ENCODE data around the gene TCF25. TPM values are rescaled to one million over a fixed set of nuclear protein-coding genes. Genes with fewer than 3 reads are reported as not detected.

Gene TCF25
- total RNA-seq, 4 donors from 2014 or later = 144 to 266 (median 201) TPM

DNA sequence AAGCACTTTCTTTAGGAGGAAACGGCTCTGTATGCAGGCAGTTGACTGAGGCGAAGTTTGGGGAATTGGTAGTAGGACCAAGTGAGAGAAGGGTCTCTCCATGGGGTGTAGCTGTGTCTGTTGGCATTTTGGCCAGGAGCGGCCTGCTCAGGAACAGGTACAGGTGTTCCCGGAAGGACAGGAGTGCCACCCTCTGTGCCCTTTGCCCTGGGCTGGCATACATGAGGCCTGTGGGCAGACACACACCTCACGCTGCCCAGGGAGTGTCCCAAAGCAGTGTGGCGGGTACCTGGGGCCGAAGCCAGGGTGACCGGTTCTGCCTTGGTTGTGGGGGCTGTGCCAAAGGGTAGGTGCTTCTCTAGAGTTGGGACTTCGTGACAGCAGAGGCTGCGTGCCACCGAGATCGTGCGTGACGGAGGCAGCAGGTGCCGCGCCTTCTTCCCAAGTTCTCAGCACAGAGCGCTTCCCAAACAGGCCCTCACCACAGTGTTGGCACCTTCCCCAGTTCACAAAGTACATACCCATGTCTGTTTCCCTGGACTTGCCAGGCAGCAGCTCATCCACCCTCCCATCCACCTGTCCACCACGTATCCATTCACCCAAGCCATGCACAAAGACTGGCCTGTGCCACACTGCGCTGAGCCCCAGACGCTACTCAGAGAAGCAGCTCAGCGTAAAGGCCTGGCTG lies 19.9 kb upstream of the TCF25 start:
- TF ChIP-seq, protein P1, sequence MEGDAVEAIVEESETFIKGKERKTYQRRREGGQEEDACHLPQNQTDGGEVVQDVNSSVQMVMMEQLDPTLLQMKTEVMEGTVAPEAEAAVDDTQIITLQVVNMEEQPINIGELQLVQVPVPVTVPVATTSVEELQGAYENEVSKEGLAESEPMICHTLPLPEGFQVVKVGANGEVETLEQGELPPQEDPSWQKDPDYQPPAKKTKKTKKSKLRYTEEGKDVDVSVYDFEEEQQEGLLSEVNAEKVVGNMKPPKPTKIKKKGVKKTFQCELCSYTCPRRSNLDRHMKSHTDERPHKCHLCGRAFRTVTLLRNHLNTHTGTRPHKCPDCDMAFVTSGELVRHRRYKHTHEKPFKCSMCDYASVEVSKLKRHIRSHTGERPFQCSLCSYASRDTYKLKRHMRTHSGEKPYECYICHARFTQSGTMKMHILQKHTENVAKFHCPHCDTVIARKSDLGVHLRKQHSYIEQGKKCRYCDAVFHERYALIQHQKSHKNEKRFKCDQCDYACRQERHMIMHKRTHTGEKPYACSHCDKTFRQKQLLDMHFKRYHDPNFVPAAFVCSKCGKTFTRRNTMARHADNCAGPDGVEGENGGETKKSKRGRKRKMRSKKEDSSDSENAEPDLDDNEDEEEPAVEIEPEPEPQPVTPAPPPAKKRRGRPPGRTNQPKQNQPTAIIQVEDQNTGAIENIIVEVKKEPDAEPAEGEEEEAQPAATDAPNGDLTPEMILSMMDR (IDR thresholded peaks at IDR 0.05) = no peak
- TF ChIP-seq POLR2A (IDR thresholded peaks at IDR 0.05) = no peak
- Histone ChIP-seq H3K4me1 (no peaks in the 10 kb centered on the region), H3K27me3 (no peaks in the 10 kb centered on the region), H3K9me3 (no peaks in the 10 kb centered on the region), H3K36me3 (no peaks in the 10 kb centered on the region), H3K4me3 (replicated peaks in 1 of 3) (no peak overlapping the region), H3K27ac (no peak overlapping the region)
- DNase-seq = peak in 1 of 2 donors; percentile 76
- WGBS, 2 donors = 68 to 91% methylated on average over 13 to 21 of the region's 21 CpGs
- intact Hi-C loops (cut with DNase I) = no loop called here

DNA sequence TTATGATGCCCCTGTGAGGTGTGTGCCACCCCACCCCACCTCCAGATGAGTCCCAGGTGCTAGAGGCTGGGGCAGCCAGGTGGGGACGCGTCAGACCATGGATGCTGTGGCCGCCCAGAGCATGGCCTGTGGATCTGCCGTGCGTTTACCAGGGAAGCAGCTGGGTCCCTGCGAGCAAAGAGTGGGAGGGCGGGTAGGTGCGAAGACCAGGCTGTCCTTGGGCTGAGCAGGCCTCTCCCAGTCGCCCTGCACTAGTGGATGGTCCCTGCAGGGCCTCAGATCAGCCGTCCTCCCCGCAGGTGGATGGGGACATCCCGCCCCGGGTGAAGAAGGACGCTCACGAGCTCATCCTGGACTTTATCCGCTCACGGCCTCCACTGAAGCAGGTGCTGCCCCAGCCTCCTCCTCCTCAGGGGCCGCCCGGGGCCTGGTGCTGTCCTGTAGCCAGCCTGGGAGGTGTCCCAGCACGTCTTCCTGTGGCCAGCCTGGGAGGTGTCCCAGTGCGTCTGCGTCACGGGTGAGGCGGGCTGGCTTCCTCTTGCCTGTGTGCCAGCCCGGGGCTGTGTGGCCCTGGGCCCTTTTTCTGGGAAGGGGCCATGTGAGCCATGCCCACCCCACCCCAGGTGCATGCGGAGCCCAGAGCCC lies 18.0 kb upstream of the TCF25 start:
- H3K36me3 ChIP-seq = no peaks in the 10 kb centered on the region
- TF ChIP-seq, protein P1 (IDR thresholded peaks at IDR 0.05) = no peak
- TF ChIP-seq POLR2A (IDR thresholded peaks at IDR 0.05) = no peak
- H3K4me3 ChIP-seq (replicated peaks in 1 of 3) = no peak overlapping the region
- no peaks in the 10 kb centered on the region for H3K27me3 ChIP-seq
- intact Hi-C loops (cut with DNase I) = no loop called here
- DNase-seq = no peak
- WGBS, 2 donors = 91 to 100% methylated on average over 4 to 13 of the region's 26 CpGs
- peaks cover 0 to 2% of the 10 kb centered on the region in 2 donors for H3K4me1 ChIP-seq
- no peak overlapping the region for H3K27ac ChIP-seq
- no peaks in the 10 kb centered on the region for H3K9me3 ChIP-seq

DNA sequence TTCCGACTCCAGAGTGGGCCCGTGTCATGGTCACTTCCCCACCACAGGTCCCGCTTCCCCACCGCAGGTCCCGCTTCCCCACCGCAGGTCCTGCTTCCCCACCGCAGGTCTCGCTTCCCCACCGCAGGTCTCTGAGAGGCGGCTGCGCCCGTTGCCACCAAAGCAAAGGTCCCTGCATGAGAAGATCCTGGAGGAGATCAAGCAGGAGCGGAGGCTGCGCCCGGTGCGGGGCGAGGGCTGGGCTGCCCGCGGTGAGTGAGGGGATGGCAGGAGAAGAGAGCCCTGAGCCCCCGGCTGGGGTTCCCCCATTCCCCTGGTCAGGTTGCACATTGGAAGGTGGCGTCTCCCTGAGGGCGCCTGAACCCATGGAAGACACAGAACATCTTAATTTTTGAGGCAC lies 17.4 kb upstream of the TCF25 start:
- Histone ChIP-seq H3K4me1 (peaks cover 0 to 7% of the 10 kb centered on the region in 2 donors), H3K27ac (no peak overlapping the region), H3K36me3 (no peaks in the 10 kb centered on the region), H3K9me3 (no peaks in the 10 kb centered on the region), H3K4me3 (replicated peaks in 1 of 3) (no peak overlapping the region), H3K27me3 (no peaks in the 10 kb centered on the region)
- TF ChIP-seq, protein P1 (IDR thresholded peaks at IDR 0.05) = no peak
- TF ChIP-seq POLR2A (IDR thresholded peaks at IDR 0.05) = no peak
- no peak for DNase-seq
- intact Hi-C loops (cut with DNase I) = no loop called here
- WGBS, 2 donors = 96 to 97% methylated on average over 22 of the region's 22 CpGs

DNA sequence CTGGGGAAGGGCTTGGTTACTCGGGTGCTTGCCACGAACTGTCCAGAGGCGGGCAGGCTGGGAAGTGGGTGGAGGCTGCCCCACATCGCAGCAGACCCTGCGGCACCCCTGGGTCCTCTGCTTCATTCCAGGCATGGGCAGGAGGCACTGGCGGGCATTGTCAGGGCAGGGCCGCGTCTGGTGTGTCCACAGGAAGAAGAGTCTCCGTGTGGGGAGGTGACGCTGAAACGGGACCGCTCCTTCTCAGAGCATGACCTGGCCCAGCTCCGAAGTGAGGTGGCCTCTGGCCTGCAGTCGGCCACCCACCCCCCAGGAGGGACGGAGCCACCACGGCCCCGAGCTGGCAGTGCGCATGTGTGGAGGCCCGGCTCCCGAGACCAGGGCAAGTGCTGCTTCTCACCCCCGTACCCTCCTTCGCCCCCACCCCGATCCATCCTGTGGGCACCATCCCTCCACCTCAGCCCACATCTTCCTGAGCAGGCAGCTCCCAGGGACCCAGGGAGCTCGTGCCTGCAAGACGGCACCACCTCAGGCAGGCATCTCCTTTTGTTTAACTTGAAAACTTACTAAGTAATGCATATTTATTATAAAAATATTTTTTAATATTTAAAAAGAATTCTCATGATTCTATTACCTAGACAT lies 14.3 kb upstream of the TCF25 start:
- H3K27ac ChIP-seq = no peak overlapping the region
- intact Hi-C loops (cut with DNase I) = no loop called here
- no peak for DNase-seq

More for the DNA sequence above, 14.3 kb upstream of the TCF25 start:
- H3K27me3 ChIP-seq = no peaks in the 10 kb centered on the region
- H3K4me1 ChIP-seq = peaks cover 0 to 11% of the 10 kb centered on the region in 2 donors
- H3K4me3 ChIP-seq (replicated peaks in 1 of 3) = no peak overlapping the region
- 95 to 99% methylated on average over 10 to 18 of the region's 25 CpGs for WGBS, 2 donors
- H3K36me3 ChIP-seq = no peaks in the 10 kb centered on the region
- TF ChIP-seq, protein P1 (IDR thresholded peaks at IDR 0.05) = no peak
- TF ChIP-seq POLR2A (IDR thresholded peaks at IDR 0.05) = no peak
- no peaks in the 10 kb centered on the region for H3K9me3 ChIP-seq

All from thyroid gland (tissue), 4 donors.